Gastroesophageal sphincter (tissue), 4 donors: Measurements from ENCODE around the gene DDX1. TPM values are rescaled to one million over a fixed set of nuclear protein-coding genes. Genes with fewer than 3 reads are reported as not detected.

Experiments
- ATAC-seq: fragments of 150-250 bp; one replicate; pipeline ENCODE4 v1.9.1; 2016; ENCODE audit warnings: mild to moderate bottlenecking, moderate library complexity
- H3K27ac ChIP-seq, 4 donors: fragments of 200-600 bp; sonication (generic) in 3 of 4; 1 replicate in 3 of 4; 2 replicates in 1 of 4; pipeline ENCODE4 v1.5.1; 2016 to 2019
- H3K27me3 ChIP-seq: fragments of 200-600 bp; sonication (generic); one replicate; pipeline ENCODE4 v1.5.1; 2019
- H3K36me3 ChIP-seq, 2 donors: fragments of 200-600 bp; sonication (generic); one replicate each; pipeline ENCODE4 v1.5.1; 2019; ENCODE audit warnings: control low read depth in 1 of 2
- H3K4me1 ChIP-seq, 3 donors: fragments of 200-600 bp; sonication (generic); 1 replicate in 2 of 3; 2 replicates in 1 of 3; pipeline ENCODE4 v1.5.1; 2016 to 2019; ENCODE audit warnings: control low read depth in 2 of 3
- H3K4me3 ChIP-seq, 2 donors: fragments of 200-600 bp; sonication (generic); one replicate each; pipeline ENCODE4 v1.5.1; 2019; ENCODE audit warnings: mild to moderate bottlenecking in 1 of 2, moderate library complexity in 1 of 2
- H3K9me3 ChIP-seq, 3 donors: fragments of 200-600 bp; sonication (generic); one replicate each; pipeline ENCODE4 v1.5.1; 2017 to 2019; ENCODE audit warnings: control low read depth in 2 of 3
- CTCF ChIP-seq, 4 experiments: fragments of 200-600 bp in 2 of 4; fragments of 450-650 bp in 2 of 4; sonication (generic) in 1 of 4; IDR thresholded peaks; one replicate each; pipeline ENCODE4 v1.5.1; 2017 to 2019; ENCODE audit warnings: antibody characterized with exemption in 4 of 4, mild to moderate bottlenecking in 2 of 4, moderate library complexity in 2 of 4
- EP300 ChIP-seq: sonication (generic); formaldehyde crosslinking; IDR thresholded peaks from one replicate; pipeline ENCODE4 v1.6.1; 2017; ENCODE audit warnings: antibody characterized with exemption, mild to moderate bottlenecking
- POLR2A ChIP-seq, 2 donors: fragments of 450-650 bp; IDR thresholded peaks; one replicate each; pipeline ENCODE4 v1.6.1; 2017; ENCODE audit warnings: antibody characterized with exemption in 2 of 2, mild to moderate bottlenecking in 2 of 2, moderate library complexity in 1 of 2
- POLR2AphosphoS5 ChIP-seq: sonication (generic); formaldehyde crosslinking; IDR thresholded peaks from one replicate; pipeline ENCODE4 v1.6.1; 2017; ENCODE audit warnings: antibody characterized with exemption
- WGBS, 2 donors: methylation state at CpG; one replicate each; pipeline ENCODE4 v1.1.5; 2018; ENCODE audit warnings: low coverage in 1 of 2; 5-methylcytosine and 5-hydroxymethylcytosine counted together
- total RNA-seq, 4 donors: library from RNA; depleted of rRNA; stranded (reverse); fragments of >200 nt; gene quantifications; one replicate each; pipeline ENCODE4 v1.1.0, GENCODE V29; 2016

DDX1 gene
- total RNA-seq, 4 donors from 2014 or later, result 66.7 to 88.9 (median 67.4) TPM

- no peak for ATAC-seq
- WGBS, 2 donors, result 60 to 94% methylated on average over 1 to 2 of the region's 2 CpGs
Observed at GRCh38 chr2:15584767-15585469, 6.8 kb upstream of the DDX1 start.

DNA sequence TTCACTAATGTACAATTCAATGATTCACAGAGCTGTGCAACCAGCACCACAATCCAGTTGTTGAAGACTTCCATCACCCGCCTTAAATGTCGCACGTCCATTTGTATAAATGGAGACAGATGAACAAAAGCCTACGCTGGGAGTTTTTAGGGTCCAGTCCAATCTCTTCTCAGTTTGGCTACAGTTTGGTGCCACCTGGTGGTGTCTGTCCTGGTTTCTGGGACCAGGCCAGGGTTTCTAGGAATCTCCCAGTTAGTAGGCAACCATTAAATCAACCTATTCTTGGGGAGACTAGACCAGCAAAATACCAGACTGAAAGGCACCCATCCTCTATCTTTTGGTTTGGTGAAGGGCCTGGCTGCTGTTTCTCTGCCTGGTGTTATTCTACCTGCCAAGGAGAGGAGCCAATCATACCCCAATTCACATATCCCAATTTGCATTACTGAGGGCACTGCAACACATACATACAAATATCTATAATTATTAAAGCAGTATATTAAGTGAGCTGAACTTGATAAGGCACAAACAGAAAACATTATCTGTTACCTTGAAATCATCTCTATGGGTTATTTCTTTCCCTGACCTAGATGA is 3.2 kb upstream of the DDX1 start:
- TF ChIP-seq POLR2A (IDR thresholded peaks at IDR 0.05), result no peak
- TF ChIP-seq CTCF (IDR thresholded peaks at IDR 0.05), result peak; percentile 10 to 37 (median 22)
- no peaks in the 10 kb centered on the region for H3K36me3 ChIP-seq
- no peaks in the 10 kb centered on the region for H3K9me3 ChIP-seq
- H3K4me3 ChIP-seq, result no peak overlapping the region
- peaks cover 0 to 17% (median 7%) of the 10 kb centered on the region in 3 donors for H3K4me1 ChIP-seq
- H3K27me3 ChIP-seq, result no peaks in the 10 kb centered on the region
- 26 to 38% methylated on average over 3 to 4 of the region's 4 CpGs for WGBS, 2 donors
- no peak for ATAC-seq
- H3K27ac ChIP-seq, result no peak overlapping the region

More at GRCh38 chr2:15584767-15585469, 6.8 kb upstream of the DDX1 start:
- no peaks in the 10 kb centered on the region for H3K36me3 ChIP-seq
- no peaks in the 10 kb centered on the region for H3K9me3 ChIP-seq
- H3K4me1 ChIP-seq, result no peaks in the 10 kb centered on the region
- H3K27me3 ChIP-seq, result no peaks in the 10 kb centered on the region
- no peak for TF ChIP-seq EP300
- no peak for TF ChIP-seq POLR2AphosphoS5
- no peak for TF ChIP-seq CTCF (IDR thresholded peaks at IDR 0.05)
- no peak for TF ChIP-seq POLR2A (IDR thresholded peaks at IDR 0.05)
- no peak overlapping the region for H3K4me3 ChIP-seq
- H3K27ac ChIP-seq, result no peak overlapping the region

GRCh38 chr2:15591373-15591691 is 336 bp upstream of the DDX1 start:
- Histone ChIP-seq H3K4me1 (peaks cover 0 to 35% (median 13%) of the 10 kb centered on the region in 3 donors), H3K9me3 (no peaks in the 10 kb centered on the region), H3K27me3 (no peaks in the 10 kb centered on the region), H3K27ac (peak overlapping the region; percentile 86 to 96 (median 92)), H3K36me3 (peaks cover 0 to 12% of the 10 kb centered on the region in 2 donors), H3K4me3 (peak overlapping the region; percentile 87 to 94)
- TF ChIP-seq EP300 (no peak), CTCF (IDR thresholded peaks at IDR 0.05) (no peak), POLR2A (IDR thresholded peaks at IDR 0.05) (no peak), POLR2AphosphoS5 (no peak)
- no peak for ATAC-seq
- WGBS, 2 donors, result 23 to 50% methylated on average over 1 to 4 of the region's 7 CpGs

DNA sequence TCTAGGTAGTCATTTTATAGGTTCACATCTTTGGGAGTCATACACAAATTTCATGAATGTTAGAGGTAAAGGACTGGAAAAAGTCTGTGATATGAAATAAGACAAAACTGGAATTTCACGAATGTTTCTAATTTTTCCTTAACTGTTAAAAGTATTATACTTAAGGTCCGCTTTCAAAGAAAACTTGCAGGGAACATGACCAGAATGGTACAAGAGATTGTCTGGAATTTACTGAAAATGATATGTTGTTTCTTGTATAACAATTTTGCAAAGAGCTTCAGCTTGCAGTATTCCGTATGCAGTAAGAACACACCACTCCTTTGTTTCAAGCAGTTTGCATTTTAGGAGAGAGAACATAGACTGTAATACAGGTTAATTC is 1.6 kb downstream of the DDX1 start:
- no peak for ATAC-seq
- H3K9me3 ChIP-seq, result no peaks in the 10 kb centered on the region
- H3K4me3 ChIP-seq, result peak overlapping the region in 1 of 2 donors; percentile 94
- 81 to 82% methylated on average over 3 of the region's 3 CpGs for WGBS, 2 donors
- TF ChIP-seq EP300, result no peak
- TF ChIP-seq CTCF (IDR thresholded peaks at IDR 0.05), result no peak
- TF ChIP-seq POLR2A (IDR thresholded peaks at IDR 0.05), result no peak
- no peak for TF ChIP-seq POLR2AphosphoS5
- H3K27me3 ChIP-seq, result no peaks in the 10 kb centered on the region
- H3K27ac ChIP-seq, result no peak overlapping the region
- peaks cover 7 to 32% of the 10 kb centered on the region in 2 donors for H3K36me3 ChIP-seq
- peaks cover 0 to 35% (median 13%) of the 10 kb centered on the region in 3 donors for H3K4me1 ChIP-seq
